IMR-90 (cell line): ENCODE measurements around the gene CEP104. TPM values are rescaled to one million over a fixed set of nuclear protein-coding genes. Genes with fewer than 3 reads are reported as not detected.
A peak's percentile ranks its signal among the peaks of the same experiment; 100 is the strongest.

ENCODE experiments used
- ATAC-seq: fragments of 200-7000 bp; cut with Tn5 transposase; 2 replicates; pipeline ENCODE4 v1.9.1; 2020; ENCODE audit warnings: low read depth, mild to moderate bottlenecking, moderate library complexity
- BruUV-seq: library from RNA; stranded (reverse); fragments of 400-500 nt; replicated peaks from 2 replicates; lab custom pipeline; 2021; lab: Mats Ljungman, UMichigan
- CTCF ChIA-PET: fragments of 300-600 bp; formaldehyde crosslinking; extraction: SDS; loops from one replicate; lab custom pipeline; 2021; ENCODE audit warnings: antibody characterized with exemption; lab: Yijun Ruan, JAX
- POLR2A ChIA-PET: fragments of 300-600 bp; sonication (Branson Sonifier 250); formaldehyde crosslinking; loops from one replicate; lab custom pipeline; 2022; ENCODE audit warnings: antibody characterized with exemption; ENCODE audit not compliant: unreplicated experiment; lab: Charles Lee
- DNase-seq: peaks from one replicate; pipeline ENCODE4 v3.0.0; 2013
- H2AFZ ChIP-seq: replicated peaks from 2 replicates; pipeline ENCODE3; 2013; ENCODE audit warnings: low read length, mild to moderate bottlenecking; ENCODE audit not compliant: poor library complexity
- H2AK5ac ChIP-seq: 2 replicates; pipeline ENCODE4 v1.6.1; 2013; ENCODE audit warnings: low read depth, low read length, inconsistent platforms
- H2AK9ac ChIP-seq: replicated peaks from 2 replicates; pipeline ENCODE3; 2013; ENCODE audit warnings: mild to moderate bottlenecking, low read depth, low read length, moderate library complexity; ENCODE audit not compliant: poor library complexity
- H2BK120ac ChIP-seq: 2 replicates; pipeline ENCODE4 v1.6.1; 2013; ENCODE audit warnings: low read depth, low read length, inconsistent platforms
- H2BK15ac ChIP-seq: 3 replicates; pipeline ENCODE4 v1.6.1; 2013; ENCODE audit warnings: low read depth, low read length, inconsistent platforms
- H2BK20ac ChIP-seq: 2 replicates; pipeline ENCODE4 v1.6.1; 2013; ENCODE audit warnings: low read depth, mild to moderate bottlenecking, inconsistent platforms, low read length, moderate library complexity
- H2BK5ac ChIP-seq: 2 replicates; pipeline ENCODE4 v1.6.1; 2013; ENCODE audit warnings: mild to moderate bottlenecking, low read depth, low read length, inconsistent platforms; ENCODE audit not compliant: poor library complexity, severe bottlenecking
- H3K14ac ChIP-seq: replicated peaks from 2 replicates; pipeline ENCODE4 v1.6.1; 2013; ENCODE audit warnings: low read depth, low read length, inconsistent platforms
- H3K18ac ChIP-seq: 2 replicates; pipeline ENCODE4 v1.6.1; 2013; ENCODE audit warnings: low read depth, low read length, control low read depth
- H3K23ac ChIP-seq: 2 replicates; pipeline ENCODE4 v1.6.1; 2013; ENCODE audit warnings: low read depth, low read length, inconsistent platforms
- H3K27ac ChIP-seq: 2 replicates; pipeline ENCODE4 v1.5.1; 2013; ENCODE audit warnings: mild to moderate bottlenecking, control low read depth, low read length; ENCODE audit not compliant: insufficient read depth
- H3K27me3 ChIP-seq: 2 replicates; pipeline ENCODE4 v1.6.1; 2013; ENCODE audit warnings: low read length; ENCODE audit not compliant: control insufficient read depth, insufficient read depth
- H3K36me3 ChIP-seq: 2 replicates; pipeline ENCODE4 v1.6.1; 2013; ENCODE audit warnings: low read length, mixed read lengths; ENCODE audit not compliant: control insufficient read depth, insufficient read depth
- H3K4ac ChIP-seq: 2 replicates; pipeline ENCODE4 v1.6.1; 2013; ENCODE audit warnings: low read depth, low read length, inconsistent platforms
- H3K4me1 ChIP-seq: 2 replicates; pipeline ENCODE4 v1.6.1; 2013; ENCODE audit warnings: low read length, mixed read lengths; ENCODE audit not compliant: control insufficient read depth, insufficient read depth
- H3K4me2 ChIP-seq: 2 replicates; pipeline ENCODE4 v1.6.1; 2013; ENCODE audit warnings: low read depth, mild to moderate bottlenecking, control low read depth, low read length, moderate library complexity
- H3K4me3 ChIP-seq: 2 replicates; pipeline ENCODE4 v1.5.1; 2013; ENCODE audit warnings: low read depth, mild to moderate bottlenecking, control low read depth, low read length, moderate library complexity; ENCODE audit not compliant: insufficient read depth
- H3K56ac ChIP-seq: 2 replicates; pipeline ENCODE4 v1.6.1; 2013; ENCODE audit warnings: low read length, inconsistent platforms; ENCODE audit not compliant: insufficient read depth; ENCODE audit errors: extremely low read depth
- H3K79me1 ChIP-seq, 2 experiments: 2 replicates each; pipeline ENCODE4 v1.6.1; 2013; ENCODE audit warnings: low read length in 2 of 2, inconsistent platforms in 1 of 2, low read depth in 1 of 2
- H3K9ac ChIP-seq: 2 replicates; pipeline ENCODE4 v1.6.1; 2013; ENCODE audit warnings: low read depth, low read length, control low read depth
- H3K9me1 ChIP-seq: 2 replicates; pipeline ENCODE4 v1.6.1; 2013; ENCODE audit warnings: low read length, inconsistent platforms; ENCODE audit not compliant: insufficient read depth
- H3K9me3 ChIP-seq: 2 replicates; pipeline ENCODE4 v1.6.1; 2013; ENCODE audit warnings: low read length; ENCODE audit not compliant: control insufficient read depth, insufficient read depth
- H4K20me1 ChIP-seq: 2 replicates; pipeline ENCODE4 v1.6.1; 2013; ENCODE audit warnings: low read length, inconsistent platforms; ENCODE audit not compliant: insufficient read depth
- H4K5ac ChIP-seq: 2 replicates; pipeline ENCODE4 v1.6.1; 2013; ENCODE audit warnings: mild to moderate bottlenecking, low read depth, low read length, control low read depth
- H4K8ac ChIP-seq, 2 experiments: 2 replicates each; pipeline ENCODE4 v1.6.1; 2013; ENCODE audit warnings: low read depth in 2 of 2, low read length in 2 of 2, control low read depth in 1 of 2, inconsistent platforms in 1 of 2
- H4K91ac ChIP-seq: 2 replicates; pipeline ENCODE4 v1.6.1; 2013; ENCODE audit warnings: low read depth, low read length, inconsistent platforms; ENCODE audit not compliant: insufficient read depth
- BHLHE40 ChIP-seq: fragments of 150-350 bp; IDR thresholded peaks from 2 replicates; pipeline ENCODE4 v1.6.1; 2016; ENCODE audit warnings: mild to moderate bottlenecking, low read depth, low read length
- CEBPB ChIP-seq: IDR thresholded peaks from 2 replicates; pipeline ENCODE4 v1.6.1; 2012; ENCODE audit warnings: low read depth, low read length, improper control_type of control experiment
- CHD1 ChIP-seq: IDR thresholded peaks from 2 replicates; pipeline ENCODE4 v1.6.1; 2012; ENCODE audit warnings: low read depth, low read length, improper control_type of control experiment
- CTCF ChIP-seq: conservative IDR thresholded peaks from 2 replicates; pipeline ENCODE4 v1.5.1; 2012; ENCODE audit warnings: mild to moderate bottlenecking, low read depth, low read length, improper control_type of control experiment
- FOS ChIP-seq: fragments of 150-350 bp; IDR thresholded peaks from 2 replicates; pipeline ENCODE4 v1.6.1; 2016; ENCODE audit warnings: low read depth, low read length
- MAFK ChIP-seq: IDR thresholded peaks from 2 replicates; pipeline ENCODE4 v1.6.1; 2012; ENCODE audit warnings: low read depth, low read length, improper control_type of control experiment
- MAZ ChIP-seq: IDR thresholded peaks from 2 replicates; pipeline ENCODE4 v1.6.1; 2012; ENCODE audit warnings: low read depth, mild to moderate bottlenecking, low read length, improper control_type of control experiment, moderate library complexity, borderline replicate concordance
- MXI1 ChIP-seq: IDR thresholded peaks from 2 replicates; pipeline ENCODE4 v1.6.1; 2012; ENCODE audit warnings: low read depth, mild to moderate bottlenecking, low read length, moderate library complexity, borderline replicate concordance
- NFE2L2 ChIP-seq: fragments of 150-350 bp; IDR thresholded peaks from 2 replicates; pipeline ENCODE4 v1.6.1; 2016; ENCODE audit warnings: low read depth, mild to moderate bottlenecking, low read length
- POLR2A ChIP-seq: IDR thresholded peaks from 2 replicates; pipeline ENCODE4 v1.6.1; 2012; ENCODE audit warnings: mild to moderate bottlenecking, low read depth, low read length
- RAD21 ChIP-seq: IDR thresholded peaks from 2 replicates; pipeline ENCODE4 v1.6.1; 2012; ENCODE audit warnings: low read length, improper control_type of control experiment
- RCOR1 ChIP-seq: IDR thresholded peaks from 2 replicates; pipeline ENCODE4 v1.6.1; 2012; ENCODE audit warnings: mild to moderate bottlenecking, low read length, improper control_type of control experiment; ENCODE audit not compliant: insufficient replicate concordance
- RFX5 ChIP-seq: IDR thresholded peaks from 2 replicates; pipeline ENCODE4 v1.8.0; 2012; ENCODE audit warnings: low read depth, mild to moderate bottlenecking, low read length, moderate library complexity
- SMC3 ChIP-seq: fragments of 150-350 bp; IDR thresholded peaks from 2 replicates; pipeline ENCODE4 v1.6.1; 2016; ENCODE audit warnings: low read depth, mild to moderate bottlenecking, antibody characterized with exemption, low read length, moderate library complexity
- WGBS, 2 experiments: methylation state at CpG; one replicate each; pipeline versions ENCODE4 v1.1.5 to v1.1.7; 2013; ENCODE audit warnings: missing lambda C conversion rate in 2 of 2; ENCODE audit not compliant: insufficient read length in 1 of 2; ENCODE audit errors: extremely low coverage in 2 of 2; 5-methylcytosine and 5-hydroxymethylcytosine counted together
- dilution Hi-C: fragments of 300-500 bp; cut with HindIII; formaldehyde crosslinking; loops from one replicate; pipeline ENCODE4 v1.14.3; 2018; ENCODE audit warnings: low sequenced_read_pairs; ENCODE audit not compliant: unreplicated experiment
- in situ Hi-C: fragments of 300-500 bp; cut with MboI; formaldehyde crosslinking; loops from 3 replicates; pipeline ENCODE4 v1.14.3; 2019; ENCODE audit warnings: low sequenced_read_pairs, inconsistent platforms, mixed read lengths
- intact Hi-C: fragments of 100-400 bp; cut with micrococcal nuclease; formaldehyde crosslinking; loops from 2 replicates; pipeline ENCODE4 v1.10.0; 2022
- polyA plus RNA-seq, 3 experiments: library from polyadenylated mRNA; depleted of rRNA; stranded (reverse); fragments of >200 nt; gene quantifications; 2 replicates each; pipeline ENCODE4 v1.2.3, GENCODE V29; 2012; ENCODE audit warnings: low replicate concordance in 1 of 3
- total RNA-seq: library from RNA; depleted of rRNA; stranded (reverse); fragments of >200 nt; gene quantifications from 2 replicates; pipeline ENCODE4 v1.2.3, GENCODE V29; 2012
- TF ChIP-seq, protein P1 (sequence below): fragments of 150-350 bp; IDR thresholded peaks from 2 replicates; pipeline ENCODE4 v1.6.1; 2016; ENCODE audit warnings: low read depth, mild to moderate bottlenecking, low read length, moderate library complexity, borderline replicate concordance

CEP104 gene
- total and polyA plus RNA-seq, 2 of the 4 experiments (the other 2 are of a cell fraction), result 14.3 to 17.5 TPM

GRCh38 chr1:3904006-3904842 lies 47.2 kb upstream of the CEP104 start:
- no peak for ATAC-seq
- POLR2A ChIA-PET, result no interaction called here
- WGBS, 2 experiments, result 70% methylated on average over 8 of the region's 24 CpGs; no CpG with 5 or more reads in 1 of the 2 experiments
- TF ChIP-seq FOS, result no peak
- no peak for TF ChIP-seq CEBPB
- TF ChIP-seq MAZ, result no peak
- TF ChIP-seq BHLHE40, result no peak
- no peak for TF ChIP-seq MXI1
- TF ChIP-seq MAFK, result no peak
- no peak for TF ChIP-seq RCOR1
- no peak for TF ChIP-seq CHD1
- TF ChIP-seq, protein P1, sequence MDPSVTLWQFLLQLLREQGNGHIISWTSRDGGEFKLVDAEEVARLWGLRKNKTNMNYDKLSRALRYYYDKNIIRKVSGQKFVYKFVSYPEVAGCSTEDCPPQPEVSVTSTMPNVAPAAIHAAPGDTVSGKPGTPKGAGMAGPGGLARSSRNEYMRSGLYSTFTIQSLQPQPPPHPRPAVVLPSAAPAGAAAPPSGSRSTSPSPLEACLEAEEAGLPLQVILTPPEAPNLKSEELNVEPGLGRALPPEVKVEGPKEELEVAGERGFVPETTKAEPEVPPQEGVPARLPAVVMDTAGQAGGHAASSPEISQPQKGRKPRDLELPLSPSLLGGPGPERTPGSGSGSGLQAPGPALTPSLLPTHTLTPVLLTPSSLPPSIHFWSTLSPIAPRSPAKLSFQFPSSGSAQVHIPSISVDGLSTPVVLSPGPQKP, result no peak
- TF ChIP-seq NFE2L2, result no peak
- TF ChIP-seq RAD21, result no peak
- TF ChIP-seq RFX5, result no peak
- no peak for TF ChIP-seq POLR2A
- no peak for TF ChIP-seq CTCF
- TF ChIP-seq SMC3, result no peak

More at GRCh38 chr1:3904006-3904842, 47.2 kb upstream of the CEP104 start:
- Histone ChIP-seq H3K9me1 (no peaks in the 10 kb centered on the region; the same call in 1 of the 2 replicates), H2BK15ac (no peak overlapping the region), H2BK5ac (no peak overlapping the region), H3K4me3 (no peak overlapping the region), H3K18ac (no peak overlapping the region), H2AFZ (no peak overlapping the region), H4K20me1 (no peaks in the 10 kb centered on the region), H3K4me2 (no peak overlapping the region), H3K79me1 (peaks cover 0 to 7% of the 10 kb centered on the region in 2 experiments; a peak in 1 of 4 replicates), H3K27ac (no peak overlapping the region), H3K27me3 (no peaks in the 10 kb centered on the region; the same call in 1 of the 2 replicates), H3K9me3 (no peaks in the 10 kb centered on the region), H4K5ac (no peak overlapping the region), H2AK9ac (peak overlapping the region; percentile 39), H2BK20ac (no peak overlapping the region), H2BK120ac (no peak overlapping the region), H3K4ac (no peak overlapping the region), H3K23ac (no peak overlapping the region), H3K4me1 (no peaks in the 10 kb centered on the region), H3K9ac (no peak overlapping the region), H3K36me3 (no peaks in the 10 kb centered on the region), H2AK5ac (no peak overlapping the region), H3K14ac (no peak overlapping the region), H3K56ac (no peak overlapping the region), H4K91ac (no peak overlapping the region), H4K8ac (no peak overlapping the region)
- CTCF ChIA-PET, result no interaction called here
- intact Hi-C loops (no loop called here), in situ Hi-C loops (loop anchor here (25.0 kb wide), 1 partner anchor 2008 kb away; no protein-coding TSS in a partner anchor), dilution Hi-C loops (no loop called here)
- DNase-seq, result no peak
- BruUV-seq, result no TSS peak
